WERI-Rb-1 (cell line): ENCODE data around the gene IL1RL1.

ENCODE experiments used
- DNase-seq: peaks from one replicate; pipeline ENCODE4 v3.0.0-alpha.2; 2020
- H3K27ac ChIP-seq: fragments of 250-450 bp; sonication (Bioruptor Pico); 2 replicates; pipeline ENCODE4 v1.5.1; 2020; ENCODE audit warnings: mild to moderate bottlenecking, moderate library complexity
- H3K27me3 ChIP-seq: fragments of 250-450 bp; sonication (Bioruptor Pico); 2 replicates; pipeline ENCODE4 v1.5.1; 2021; ENCODE audit warnings: mild to moderate bottlenecking, low read depth, moderate library complexity; ENCODE audit not compliant: insufficient read depth, severe bottlenecking
- H3K36me3 ChIP-seq: fragments of 250-450 bp; sonication (Bioruptor Pico); 2 replicates; pipeline ENCODE4 v1.5.1; 2020; ENCODE audit warnings: mild to moderate bottlenecking, moderate library complexity
- H3K4me3 ChIP-seq: 2 replicates; pipeline ENCODE4 v1.5.1; 2011; ENCODE audit warnings: low read depth, mild to moderate bottlenecking, control low read depth, low read length
- H3K9me3 ChIP-seq: fragments of 250-450 bp; sonication (Bioruptor Pico); 2 replicates; pipeline ENCODE4 v1.5.1; 2021; ENCODE audit warnings: mild to moderate bottlenecking, moderate library complexity; ENCODE audit not compliant: severe bottlenecking
- CTCF ChIP-seq: IDR thresholded peaks from 2 replicates; pipeline ENCODE4 v1.5.1; 2011; ENCODE audit warnings: low read depth, mild to moderate bottlenecking, control low read depth, inconsistent platforms, low read length

Gene IL1RL1

GRCh38 chr2:102285368-102285767 is 26.0 kb upstream of the IL1RL1 start:
- Histone ChIP-seq H3K27me3 (peaks cover 56% of the 10 kb centered on the region), H3K9me3 (no peaks in the 10 kb centered on the region), H3K36me3 (no peaks in the 10 kb centered on the region), H3K27ac (no peak overlapping the region), H3K4me3 (no peak overlapping the region)
- no peak for TF ChIP-seq CTCF
- DNase-seq: no peak

- no peak for DNase-seq
- H3K27ac ChIP-seq: no peak overlapping the region
- H3K9me3 ChIP-seq: no peaks in the 10 kb centered on the region
- TF ChIP-seq CTCF: no peak
- no peaks in the 10 kb centered on the region for H3K36me3 ChIP-seq
- no peak overlapping the region for H3K4me3 ChIP-seq
- peaks cover 57% of the 10 kb centered on the region for H3K27me3 ChIP-seq
Observed at GRCh38 chr2:102286041-102286440, 25.3 kb upstream of the IL1RL1 start.

- no peak for DNase-seq
- H3K27me3 ChIP-seq: peaks cover 54% of the 10 kb centered on the region
- TF ChIP-seq CTCF: no peak
- H3K9me3 ChIP-seq: no peaks in the 10 kb centered on the region
- no peak overlapping the region for H3K4me3 ChIP-seq
- H3K36me3 ChIP-seq: no peaks in the 10 kb centered on the region
- no peak overlapping the region for H3K27ac ChIP-seq
Observed at GRCh38 chr2:102289129-102289528, 22.2 kb upstream of the IL1RL1 start.

GRCh38 chr2:102290594-102290993 is 20.8 kb upstream of the IL1RL1 start:
- TF ChIP-seq CTCF: no peak
- no peak overlapping the region for H3K4me3 ChIP-seq
- H3K36me3 ChIP-seq: no peaks in the 10 kb centered on the region
- no peaks in the 10 kb centered on the region for H3K9me3 ChIP-seq
- no peak overlapping the region for H3K27ac ChIP-seq
- DNase-seq: no peak
- peaks cover 50% of the 10 kb centered on the region for H3K27me3 ChIP-seq

- Histone ChIP-seq H3K36me3 (no peaks in the 10 kb centered on the region), H3K27ac (no peak overlapping the region), H3K4me3 (no peak overlapping the region), H3K9me3 (no peaks in the 10 kb centered on the region), H3K27me3 (peaks cover 46% of the 10 kb centered on the region)
- no peak for TF ChIP-seq CTCF
- no peak for DNase-seq
Observed at GRCh38 chr2:102291319-102292075, 19.9 kb upstream of the IL1RL1 start.
